GM19455 (cell line): ENCODE results near the gene ASPN.

ENCODE experiments used
- ATAC-seq: cut with Tn5 transposase; IDR thresholded peaks from one replicate; pipeline ENCODE4 v1.9.1; 2021; ENCODE audit not compliant: unreplicated experiment

Gene ASPN

DNA sequence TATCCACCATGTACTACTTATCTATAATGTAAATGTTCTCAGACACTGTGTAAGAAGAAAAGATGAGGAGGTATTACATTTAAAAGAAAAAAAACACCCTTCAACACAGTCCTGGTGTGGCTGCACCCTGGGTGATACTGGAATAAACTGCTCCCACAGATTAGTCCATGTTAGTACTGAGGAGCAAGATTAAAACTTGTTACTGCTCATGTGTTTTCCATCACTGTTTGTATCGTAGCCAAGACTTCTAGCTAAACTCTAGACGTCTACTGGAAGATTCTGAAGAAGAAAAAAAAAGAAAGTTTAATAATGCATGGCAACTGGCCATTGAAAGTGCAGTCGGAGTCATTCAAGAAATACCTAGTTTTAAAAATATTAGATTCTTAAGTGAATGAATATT lies at the start of gene ASPN:
Gene ASPN, minus strand, starts transcription at position 178 of the 400 bp plus-strand sequence.
- no peak for ATAC-seq

DNA sequence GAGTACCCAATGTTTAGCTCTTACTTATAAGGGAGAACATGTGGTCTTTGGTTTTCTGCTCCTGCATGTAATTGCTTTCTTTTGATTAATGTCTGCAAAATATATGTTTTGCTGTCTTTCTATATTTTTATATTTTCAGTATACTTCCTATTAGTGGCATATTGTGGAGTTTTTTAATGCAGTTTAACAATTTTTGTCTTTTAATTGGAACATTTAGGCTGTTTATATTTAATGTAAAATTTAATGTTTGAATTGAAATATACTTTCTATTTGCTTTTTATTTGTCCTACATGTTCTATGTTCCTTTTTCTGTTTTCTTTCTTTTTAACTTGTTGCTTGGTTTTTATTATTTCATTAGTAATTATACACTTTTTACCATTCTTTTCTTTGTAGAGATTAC lies 48.6 kb upstream of the ASPN start:
- no peak for ATAC-seq

DNA sequence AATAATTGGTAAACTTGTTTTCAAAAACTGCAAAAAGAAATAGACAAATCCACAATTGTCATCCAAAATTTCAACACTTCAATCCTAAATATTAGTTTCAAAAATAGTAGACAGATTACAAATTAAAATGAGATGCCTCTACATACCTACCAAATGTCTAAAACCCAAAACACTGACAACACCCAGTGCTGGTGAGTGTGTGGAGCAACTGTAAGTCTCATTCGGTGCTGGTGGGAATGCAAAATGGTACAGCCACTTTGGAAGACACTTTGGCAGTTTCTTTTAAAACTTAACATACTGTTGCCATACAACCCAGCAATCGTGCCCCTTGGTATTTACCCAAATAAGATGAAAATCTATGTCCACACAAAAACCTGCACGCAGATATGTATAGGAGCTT lies 46.8 kb upstream of the ASPN start:
- no peak for ATAC-seq

DNA sequence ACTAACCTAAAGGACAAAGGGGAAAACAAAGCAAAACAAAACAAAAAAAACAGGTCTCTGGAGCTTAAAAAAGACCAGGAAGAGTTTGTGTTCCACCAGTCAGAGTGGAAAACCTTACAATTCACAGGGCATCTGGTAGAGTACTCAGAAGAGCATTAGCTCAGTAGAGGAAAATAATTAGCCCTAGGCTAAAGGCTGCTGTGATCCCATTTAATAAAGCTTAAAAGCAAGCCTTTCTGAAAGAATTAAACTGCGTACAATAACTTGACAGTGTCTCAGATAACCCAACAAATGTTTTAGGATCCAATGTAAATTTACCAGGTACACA lies 46.2 kb upstream of the ASPN start:
- no peak for ATAC-seq

DNA sequence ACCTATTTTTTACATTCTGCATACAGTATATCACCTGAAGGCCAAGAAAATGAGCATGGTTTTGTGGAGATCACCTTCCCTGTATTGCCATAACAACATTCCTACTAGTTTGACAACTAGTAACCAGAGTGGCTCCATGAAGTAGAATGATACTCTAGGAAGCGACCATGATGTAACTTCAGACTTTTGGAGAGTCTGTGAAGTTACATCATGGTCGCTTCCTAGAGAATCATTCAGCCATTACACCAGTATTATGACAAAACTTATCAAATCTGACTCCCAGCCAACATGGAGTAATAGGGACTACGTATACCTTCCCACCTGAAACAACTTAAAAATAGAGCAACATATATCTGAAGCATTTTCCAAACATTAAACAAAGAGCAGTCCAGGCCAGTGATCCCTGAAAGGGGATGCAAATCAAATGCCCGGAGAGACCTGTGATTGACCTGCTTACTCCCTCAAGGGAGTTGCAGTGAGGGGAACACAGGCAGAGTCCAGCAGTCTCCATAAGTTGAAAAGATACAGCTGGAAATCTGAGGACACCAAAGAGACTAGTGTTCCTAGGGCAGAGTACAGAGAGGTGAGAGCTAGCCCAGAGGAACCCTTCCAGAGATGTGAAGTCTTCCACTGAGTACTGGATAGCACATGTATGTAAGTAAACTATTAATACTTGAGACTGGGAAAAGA lies 45.7 kb upstream of the ASPN start:
- ATAC-seq = no peak

DNA sequence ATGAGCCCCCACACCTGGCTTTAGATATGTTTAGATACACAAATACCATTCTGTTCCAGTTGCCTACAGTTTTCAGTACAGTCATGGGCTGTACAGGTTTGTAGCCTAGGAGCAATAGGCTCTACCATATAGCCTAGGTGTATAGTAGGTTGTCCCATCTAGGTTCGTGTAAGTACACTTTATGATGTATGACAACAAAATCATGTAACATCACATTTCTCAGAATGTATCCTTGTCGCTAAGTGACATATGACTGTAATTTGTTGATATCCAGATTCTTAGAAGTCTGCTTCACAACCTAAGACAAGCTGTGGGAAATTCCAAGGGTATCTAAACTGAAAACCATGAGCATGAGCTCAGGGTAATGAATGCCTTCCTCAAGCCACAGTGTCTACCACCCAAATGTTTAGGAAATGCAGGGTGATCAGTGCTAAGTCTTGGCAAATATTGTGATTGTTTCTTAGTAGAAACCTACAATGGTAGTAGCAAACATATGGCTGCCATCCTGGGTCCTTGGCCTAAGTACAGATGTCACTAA lies 45.1 kb upstream of the ASPN start:
- no peak for ATAC-seq

DNA sequence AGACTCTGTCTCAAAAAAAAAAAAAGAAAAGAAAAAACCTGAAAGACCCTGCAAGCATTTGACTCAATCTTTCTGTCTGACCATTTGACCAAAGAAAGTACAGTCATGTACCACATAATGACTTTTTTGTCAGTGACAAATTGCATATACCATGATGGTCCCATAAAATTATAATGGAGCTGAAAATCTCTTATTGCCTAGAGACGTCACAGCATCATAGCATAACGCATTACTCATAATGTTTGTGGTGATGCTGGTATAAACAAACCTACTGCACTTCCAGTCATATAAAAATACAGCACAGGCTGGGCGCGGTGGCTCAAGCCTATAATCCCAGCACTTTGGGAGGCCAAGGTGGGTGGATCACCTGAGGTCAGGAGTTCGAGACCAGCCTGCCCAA lies 43.0 kb upstream of the ASPN start:
- no peak for ATAC-seq

DNA sequence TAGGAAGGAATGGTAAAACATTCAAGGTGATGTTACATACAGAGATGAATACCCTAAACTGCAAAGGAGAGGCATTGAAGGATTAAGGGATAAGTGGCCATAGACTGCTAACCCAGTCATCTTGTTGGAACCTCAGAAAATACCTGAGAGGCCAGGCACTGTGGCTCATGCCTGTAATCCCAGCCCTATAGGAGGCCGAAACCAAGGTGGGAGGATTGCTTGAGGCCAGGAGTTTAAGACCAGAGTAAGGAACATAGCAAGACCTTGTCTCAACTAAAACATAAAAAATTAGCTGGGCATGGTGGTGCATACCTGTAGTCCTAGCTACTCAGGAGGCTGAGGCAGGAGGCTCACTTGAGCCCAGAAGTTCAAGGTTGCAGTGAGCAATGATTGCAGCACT lies 42.6 kb upstream of the ASPN start:
- no peak for ATAC-seq

DNA sequence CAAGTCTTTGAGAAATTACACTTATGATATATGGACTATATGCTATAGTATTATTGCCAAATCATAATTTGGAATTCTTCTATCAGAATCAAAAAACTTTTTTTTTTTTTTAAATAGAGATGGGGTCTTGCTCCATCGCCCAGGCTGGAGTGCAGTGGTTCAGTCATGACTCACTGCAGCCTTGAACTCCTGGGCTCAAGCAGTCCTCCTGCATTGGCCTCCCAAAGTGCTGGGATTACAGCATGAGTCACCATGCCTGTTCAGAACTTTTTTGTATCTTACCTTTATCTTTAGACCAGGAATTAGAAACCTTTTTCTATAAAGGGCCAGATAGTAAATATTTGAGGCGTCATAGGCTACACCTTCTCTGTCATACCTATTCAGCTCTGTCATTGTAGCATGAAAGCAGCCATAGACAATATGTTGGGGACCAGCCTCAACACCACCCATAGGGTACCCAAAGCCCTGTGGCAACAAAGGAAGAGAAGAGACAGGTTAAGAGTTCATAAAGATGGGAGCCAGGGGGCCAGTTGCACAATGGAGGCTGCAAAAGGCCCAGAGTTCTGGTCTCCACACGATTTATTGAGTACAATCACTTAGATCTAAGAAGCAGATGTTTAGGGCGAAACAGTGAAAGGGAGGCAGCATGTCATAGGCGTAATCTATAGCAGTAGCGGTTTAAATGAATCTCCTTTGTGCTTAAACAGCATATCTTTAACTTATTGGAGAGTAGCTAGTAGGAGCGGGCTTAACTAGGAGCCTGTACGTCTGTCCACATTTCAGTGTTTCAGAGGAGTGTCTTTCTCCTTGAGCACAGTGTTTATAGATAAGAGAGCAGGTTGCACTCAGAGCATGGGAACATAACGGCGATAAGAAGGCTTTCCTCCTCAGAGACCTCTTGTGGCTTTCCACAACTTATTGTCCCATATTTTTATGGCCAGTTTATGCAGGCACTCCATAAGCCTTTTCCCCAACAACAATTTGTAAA lies 41.0 kb upstream of the ASPN start:
- no peak for ATAC-seq

DNA sequence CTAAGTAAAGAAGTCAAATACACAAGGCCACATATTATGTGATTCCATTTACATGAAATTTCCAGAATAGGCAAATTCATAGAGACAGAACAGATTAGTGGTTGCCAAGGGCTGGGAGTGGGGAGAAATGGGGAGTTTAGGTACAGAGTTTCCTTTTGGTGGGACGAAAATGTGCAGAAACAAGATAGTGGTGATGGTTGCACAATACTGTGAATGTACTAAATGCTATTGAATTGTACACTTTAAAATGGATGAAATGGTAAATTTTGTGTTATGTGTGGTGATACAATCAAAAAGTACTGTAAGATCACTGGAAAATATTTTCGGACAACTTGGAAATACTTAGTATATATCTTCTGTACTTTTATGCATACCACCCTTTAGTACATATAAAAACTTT lies 38.5 kb upstream of the ASPN start:
- ATAC-seq = no peak

DNA sequence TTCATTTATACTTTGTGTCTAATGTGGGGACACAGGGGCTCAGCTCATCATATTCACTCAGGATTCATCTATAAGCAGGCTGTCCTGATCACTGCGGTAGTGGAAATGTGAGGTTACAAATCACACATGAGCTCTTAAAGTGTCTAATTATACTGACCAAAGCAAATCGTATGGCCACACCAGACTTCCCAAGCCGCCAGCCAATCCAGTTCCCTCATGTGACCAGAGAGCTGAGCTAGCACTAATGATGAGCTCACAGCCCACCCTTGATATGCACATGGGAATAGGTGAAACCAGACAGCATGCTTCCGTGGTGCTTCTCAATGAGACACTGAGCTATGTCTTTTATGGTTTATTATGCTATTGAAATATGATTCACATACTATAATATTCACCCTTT lies 35.9 kb upstream of the ASPN start:
- ATAC-seq = no peak

DNA sequence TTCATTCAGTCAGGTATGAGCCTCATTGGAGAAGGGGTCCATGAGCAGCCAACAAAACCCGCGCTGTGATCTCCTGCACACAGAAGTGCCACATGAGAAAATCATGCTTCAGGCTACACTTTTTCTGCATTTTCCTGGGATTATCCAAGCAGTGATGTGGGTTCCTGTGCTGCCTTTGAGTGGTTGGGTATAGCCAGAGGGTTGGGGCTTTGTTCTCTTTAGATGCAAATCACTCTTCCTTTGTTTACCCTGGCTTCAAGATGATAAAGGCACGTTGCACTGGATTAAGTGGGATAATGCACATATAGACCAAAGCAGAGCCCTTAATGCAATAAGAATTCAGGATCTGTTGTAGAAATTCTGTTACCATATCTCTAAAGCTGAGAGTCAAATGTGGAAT lies 34.7 kb upstream of the ASPN start:
- ATAC-seq = no peak

DNA sequence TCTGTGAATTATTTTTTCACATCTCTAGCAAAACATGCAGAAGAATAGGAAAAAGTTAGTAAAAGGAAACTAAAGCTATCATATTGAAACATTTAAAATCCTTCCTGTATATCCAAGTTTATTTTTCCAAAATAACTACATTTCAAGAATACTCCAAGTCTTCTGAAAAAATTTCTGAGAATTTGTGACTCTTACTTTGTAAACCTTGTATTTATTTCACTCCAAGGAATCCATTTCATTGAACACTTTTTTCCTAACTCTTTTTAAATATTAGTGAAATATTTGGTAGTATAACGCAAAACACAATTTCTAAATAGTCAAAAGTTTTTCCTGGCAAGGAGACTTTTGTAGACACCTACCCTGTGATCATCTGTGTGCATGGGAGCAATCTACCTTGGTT lies 34.2 kb upstream of the ASPN start:
- ATAC-seq = no peak

DNA sequence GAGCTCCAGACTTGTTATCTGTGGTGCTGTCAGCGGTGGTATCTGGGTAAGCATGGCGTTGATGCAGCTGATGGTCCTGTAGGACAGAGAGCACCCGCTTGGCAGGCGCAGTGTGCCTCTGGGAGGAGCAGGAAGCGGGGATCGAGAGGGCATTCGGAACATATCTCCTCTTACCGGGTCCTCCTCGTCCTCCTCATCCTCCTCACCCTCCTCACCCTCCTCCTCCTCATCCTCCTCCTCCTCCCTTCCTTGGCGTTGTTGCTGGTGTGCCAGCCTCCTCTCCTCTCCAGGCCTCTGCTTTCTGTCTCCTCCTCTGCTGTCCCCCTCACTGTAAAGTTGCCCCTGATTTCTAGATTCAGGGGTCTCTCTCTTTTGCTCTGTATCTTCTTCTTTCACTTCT lies 32.3 kb upstream of the ASPN start:
- no peak for ATAC-seq

DNA sequence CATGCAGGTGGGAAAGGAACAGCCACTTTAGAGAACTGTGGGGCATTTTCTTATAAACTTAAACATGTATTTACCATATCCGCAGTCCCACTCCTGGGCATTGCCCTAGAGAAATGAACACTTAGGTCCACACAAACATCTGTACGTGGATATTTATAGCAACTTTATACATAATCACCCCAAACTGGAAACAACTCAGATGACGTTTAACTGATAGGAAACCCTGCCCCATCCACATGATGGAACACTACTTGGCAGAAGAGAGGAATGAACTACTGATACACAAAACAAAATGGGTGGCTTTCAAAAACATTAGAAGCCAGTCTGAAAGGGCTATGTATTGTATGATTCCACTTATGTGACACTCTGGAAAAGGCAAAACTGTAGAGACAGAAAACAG lies 31.0 kb upstream of the ASPN start:
- no peak for ATAC-seq

DNA sequence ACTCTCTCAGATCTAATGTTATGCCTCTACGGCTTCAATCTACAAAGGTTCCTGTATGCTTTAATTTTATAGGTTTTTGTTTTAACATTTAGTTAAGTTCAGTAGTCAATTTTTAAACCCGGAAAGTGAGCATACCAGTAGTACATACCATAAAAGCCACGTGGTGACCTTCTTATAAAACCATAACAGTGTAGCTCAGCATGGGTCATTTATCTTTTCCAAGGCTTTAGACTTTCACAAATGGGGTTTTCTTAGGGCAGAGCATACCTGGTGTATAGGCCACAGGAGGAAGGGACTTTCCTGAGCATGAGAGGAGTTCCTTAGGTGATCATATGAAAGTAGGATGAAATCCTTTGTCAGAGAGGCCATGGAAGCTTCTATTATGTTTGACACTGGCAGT lies 30.3 kb upstream of the ASPN start:
- ATAC-seq = no peak

DNA sequence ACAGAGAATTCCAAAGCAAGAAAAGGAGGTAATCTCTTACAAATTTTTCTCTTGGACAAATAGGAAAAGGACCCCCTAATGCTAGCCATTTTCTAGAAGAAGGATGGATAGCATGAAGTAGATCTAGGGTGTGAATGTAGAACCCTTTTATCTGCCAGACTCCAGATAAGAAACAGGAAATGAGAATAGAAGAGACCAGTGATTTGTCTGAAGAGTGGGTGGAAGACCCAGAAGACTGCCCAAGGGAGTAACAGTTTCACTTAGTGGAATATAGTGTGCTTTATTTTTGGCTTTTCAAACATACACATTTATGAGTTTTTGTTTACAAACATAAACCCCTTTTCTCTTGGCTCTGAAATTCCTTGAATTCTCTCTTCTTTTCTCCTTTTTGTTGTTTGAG lies 28.4 kb upstream of the ASPN start:
- ATAC-seq = no peak

DNA sequence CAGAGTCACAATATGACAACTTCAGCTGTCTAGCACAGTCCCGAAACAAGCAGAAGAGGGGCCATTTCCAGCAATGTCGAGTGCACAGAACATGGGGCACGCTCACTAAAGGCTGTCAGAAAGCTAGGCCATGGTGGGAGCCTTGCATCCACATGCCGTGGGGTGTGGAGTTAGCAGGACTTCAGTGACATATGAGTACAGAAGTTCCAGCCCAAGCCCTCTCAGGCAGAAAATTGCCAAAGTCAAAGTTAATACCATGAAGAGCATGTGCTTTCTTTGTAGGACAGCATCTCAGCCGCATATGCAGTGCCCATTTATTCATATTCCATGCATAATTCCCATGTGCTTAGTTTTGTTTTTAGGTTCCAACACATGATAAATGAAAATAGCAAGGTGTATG lies 26.7 kb upstream of the ASPN start:
- ATAC-seq = no peak

DNA sequence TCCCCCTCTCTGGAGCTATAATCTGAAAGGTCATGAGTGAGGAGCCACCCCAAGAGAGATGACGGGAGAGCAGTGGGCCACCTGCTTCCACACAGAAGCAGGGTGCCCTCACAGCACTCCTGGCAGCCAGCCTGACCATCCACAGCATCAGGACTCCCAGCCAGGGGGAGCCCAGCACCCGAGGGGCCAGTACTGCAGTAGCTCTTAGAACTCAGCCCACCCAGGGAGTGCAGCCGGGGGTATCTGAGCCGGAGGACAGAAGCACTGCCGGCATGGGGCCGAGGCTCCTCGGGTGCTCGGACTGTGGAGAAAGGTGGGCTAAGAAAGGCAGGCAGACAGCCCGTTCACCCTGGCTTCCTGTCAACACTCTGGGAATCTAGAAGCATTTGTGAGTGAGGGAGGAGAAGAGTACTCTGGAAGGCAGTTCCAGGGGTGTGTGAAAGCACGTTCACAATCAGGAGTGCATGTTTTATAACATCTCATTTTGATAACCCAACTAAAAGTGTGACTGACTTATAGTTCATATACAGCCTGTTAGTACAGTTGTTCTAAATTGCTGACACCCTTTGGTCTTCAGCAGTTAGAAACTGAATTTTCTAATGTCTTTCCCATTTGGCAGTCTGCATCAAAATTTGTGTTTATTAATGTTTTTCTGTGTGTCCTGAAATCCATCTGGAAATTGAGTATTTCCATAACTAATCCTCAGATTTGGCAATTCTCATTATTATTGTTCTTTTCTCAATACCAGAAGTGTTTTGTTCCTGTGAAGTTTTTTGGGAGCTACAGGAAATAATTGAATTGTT lies 25.9 kb upstream of the ASPN start:
- ATAC-seq = no peak

DNA sequence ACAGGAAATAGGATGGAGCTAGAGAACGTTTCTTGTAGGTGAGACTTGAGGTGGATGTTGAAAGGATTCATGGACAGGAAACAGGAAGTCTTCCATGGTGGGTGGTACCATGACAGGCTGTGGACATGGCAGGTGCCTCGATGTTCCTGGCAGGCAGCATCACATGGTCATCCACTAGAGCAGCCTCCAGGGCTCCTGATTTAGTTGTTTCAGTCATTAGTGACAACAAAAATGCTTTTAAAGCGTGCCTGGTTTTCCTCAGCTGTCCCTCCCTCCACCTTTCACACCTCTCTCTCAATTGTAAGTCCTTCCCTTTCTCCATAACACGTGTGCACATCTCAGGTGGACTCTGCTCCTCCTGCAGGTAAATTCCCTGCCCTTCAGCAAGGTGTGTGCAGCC lies 25.2 kb upstream of the ASPN start:
- ATAC-seq = no peak

DNA sequence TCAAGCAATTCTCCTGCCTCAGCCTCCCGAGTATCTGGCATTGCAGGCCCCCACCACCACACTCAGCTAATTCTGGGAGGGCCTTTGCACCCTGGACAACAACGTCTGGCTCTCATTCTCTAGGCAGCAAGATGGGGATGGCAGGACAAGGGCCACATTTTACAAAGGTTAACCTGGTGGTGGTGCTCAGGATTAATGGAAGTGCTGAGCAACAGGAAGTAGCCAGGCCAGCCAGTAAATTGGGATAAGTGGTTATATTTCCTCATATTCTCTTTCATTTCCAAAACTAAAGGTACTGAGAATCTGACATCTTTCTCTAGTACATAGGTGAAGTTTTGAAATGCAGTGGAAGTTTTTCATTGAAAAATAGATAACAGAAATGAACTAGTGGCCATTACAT lies 24.7 kb upstream of the ASPN start:
- ATAC-seq = no peak
